HAP-1 (cell line): ENCODE data around the gene DKC1.

ENCODE experiments used
- DNase-seq, 2 experiments: peaks; one replicate each; pipeline ENCODE4 v3.0.0-alpha.2; 2016 to 2020; ENCODE audit warnings: low spot score in 2 of 2
- H3K27me3 ChIP-seq: fragments of 250-450 bp; sonication (Bioruptor Pico); 2 replicates; pipeline ENCODE4 v1.5.1; 2020; ENCODE audit warnings: low read depth, mild to moderate bottlenecking, moderate library complexity
- H3K36me3 ChIP-seq: fragments of 250-450 bp; sonication (Bioruptor Pico); replicated peaks from 2 replicates; pipeline ENCODE4 v1.5.1; 2020; ENCODE audit warnings: mild to moderate bottlenecking
- H3K4me1 ChIP-seq: fragments of 250-450 bp; sonication (Bioruptor Pico); 2 replicates; pipeline ENCODE4 v1.5.1; 2020; ENCODE audit warnings: mild to moderate bottlenecking
- H3K4me3 ChIP-seq: fragments of 250-450 bp; sonication (Bioruptor Pico); 2 replicates; pipeline ENCODE4 v1.5.1; 2020; ENCODE audit warnings: mild to moderate bottlenecking, moderate library complexity
- H3K9me3 ChIP-seq: fragments of 250-450 bp; sonication (Bioruptor Pico); 2 replicates; pipeline ENCODE4 v1.5.1; 2020; ENCODE audit warnings: mild to moderate bottlenecking, moderate library complexity
- in situ Hi-C: fragments of 300-500 bp; cut with MboI; formaldehyde crosslinking; loops from 3 replicates; pipeline ENCODE4 v1.14.3; 2020; ENCODE audit warnings: low sequenced_read_pairs, inconsistent platforms, mixed read lengths

Gene DKC1

GRCh38 chrX:154762537-154763296 lies at the start of gene DKC1:
TSS of gene DKC1 (plus strand) at chrX:154762864. CDS start at chrX:154762966, 102 bp downstream.
- H3K36me3 ChIP-seq = peaks cover 33% of the 10 kb centered on the region
- H3K27me3 ChIP-seq = no peaks in the 10 kb centered on the region
- DNase-seq = peak; percentile 96 to 99
- H3K4me1 ChIP-seq = peaks cover 11% of the 10 kb centered on the region
- in situ Hi-C loops = loop anchor here (25.0 kb wide), 2 partner anchors 300 to 375 kb away; partner anchors contain the start of genes BRCC3, CMC4, EMD and MTCP1
- H3K9me3 ChIP-seq = no peaks in the 10 kb centered on the region
- H3K4me3 ChIP-seq = peak within 1 kb of the TSS; percentile 92

- Histone ChIP-seq H3K4me3 (no peak overlapping the region), H3K36me3 (no peaks in the 10 kb centered on the region), H3K4me1 (no peaks in the 10 kb centered on the region), H3K27me3 (no peaks in the 10 kb centered on the region), H3K9me3 (no peaks in the 10 kb centered on the region)
- in situ Hi-C loops = no loop called here
- peak; percentile 55 to 71 for DNase-seq
Measured at GRCh38 chrX:154714925-154715324, 47.7 kb upstream of the DKC1 start.

GRCh38 chrX:154715825-154716224 lies 46.8 kb upstream of the DKC1 start:
- Histone ChIP-seq H3K4me3 (no peak overlapping the region), H3K27me3 (no peaks in the 10 kb centered on the region), H3K4me1 (no peaks in the 10 kb centered on the region), H3K9me3 (no peaks in the 10 kb centered on the region; the same call in 1 of the 2 replicates), H3K36me3 (no peaks in the 10 kb centered on the region)
- in situ Hi-C loops = no loop called here
- no peak for DNase-seq

GRCh38 chrX:154717824-154718223 lies 44.8 kb upstream of the DKC1 start:
- H3K9me3 ChIP-seq = no peaks in the 10 kb centered on the region; the same call in 1 of the 2 replicates
- in situ Hi-C loops = no loop called here
- H3K27me3 ChIP-seq = no peaks in the 10 kb centered on the region
- H3K4me3 ChIP-seq = no peak overlapping the region
- no peaks in the 10 kb centered on the region for H3K36me3 ChIP-seq
- peak; percentile 9 to 37 for DNase-seq
- H3K4me1 ChIP-seq = no peaks in the 10 kb centered on the region

GRCh38 chrX:154718616-154719015 lies 44.0 kb upstream of the DKC1 start:
- in situ Hi-C loops = no loop called here
- DNase-seq = no peak
- no peak overlapping the region for H3K4me3 ChIP-seq

GRCh38 chrX:154719132-154719675 lies 43.5 kb upstream of the DKC1 start:
- Histone ChIP-seq H3K4me1 (no peaks in the 10 kb centered on the region), H3K36me3 (no peaks in the 10 kb centered on the region), H3K4me3 (no peak overlapping the region), H3K27me3 (no peaks in the 10 kb centered on the region), H3K9me3 (no peaks in the 10 kb centered on the region; the same call in 1 of the 2 replicates)
- no peak for DNase-seq
- in situ Hi-C loops = no loop called here

More at GRCh38 chrX:154718616-154719015, 44.0 kb upstream of the DKC1 start:
- H3K36me3 ChIP-seq = no peaks in the 10 kb centered on the region
- H3K27me3 ChIP-seq = no peaks in the 10 kb centered on the region
- H3K4me1 ChIP-seq = no peaks in the 10 kb centered on the region
- H3K9me3 ChIP-seq = no peaks in the 10 kb centered on the region; the same call in 1 of the 2 replicates

- no peaks in the 10 kb centered on the region for H3K27me3 ChIP-seq
- no peak overlapping the region for H3K4me3 ChIP-seq
- H3K4me1 ChIP-seq = no peaks in the 10 kb centered on the region
- in situ Hi-C loops = no loop called here
- H3K36me3 ChIP-seq = no peaks in the 10 kb centered on the region
- no peaks in the 10 kb centered on the region; the same call in 1 of the 2 replicates for H3K9me3 ChIP-seq
- no peak for DNase-seq
Measured at GRCh38 chrX:154720067-154720466, 42.6 kb upstream of the DKC1 start.

GRCh38 chrX:154721155-154721554 lies 41.5 kb upstream of the DKC1 start:
- H3K4me1 ChIP-seq = no peaks in the 10 kb centered on the region
- H3K9me3 ChIP-seq = no peaks in the 10 kb centered on the region; the same call in 1 of the 2 replicates
- in situ Hi-C loops = no loop called here
- DNase-seq = no peak
- no peaks in the 10 kb centered on the region for H3K27me3 ChIP-seq
- H3K4me3 ChIP-seq = no peak overlapping the region
- no peaks in the 10 kb centered on the region for H3K36me3 ChIP-seq

GRCh38 chrX:154724993-154725756 lies 37.5 kb upstream of the DKC1 start:
- no peaks in the 10 kb centered on the region for H3K36me3 ChIP-seq
- no peaks in the 10 kb centered on the region for H3K4me1 ChIP-seq
- H3K27me3 ChIP-seq = no peaks in the 10 kb centered on the region
- no peak overlapping the region for H3K4me3 ChIP-seq
- in situ Hi-C loops = loop anchor here (25.0 kb wide), 1 partner anchor 138 kb away; the partner anchor contains the start of gene CTAG1A
- no peak for DNase-seq
- H3K9me3 ChIP-seq = no peaks in the 10 kb centered on the region; the same call in 1 of the 2 replicates

GRCh38 chrX:154727418-154727817 lies 35.2 kb upstream of the DKC1 start:
- no peak overlapping the region for H3K4me3 ChIP-seq
- H3K9me3 ChIP-seq = no peaks in the 10 kb centered on the region
- in situ Hi-C loops = loop anchor here (25.0 kb wide), 1 partner anchor 140 kb away; the partner anchor contains the start of gene CTAG1A
- H3K36me3 ChIP-seq = no peaks in the 10 kb centered on the region
- no peaks in the 10 kb centered on the region for H3K27me3 ChIP-seq
- no peak for DNase-seq
- no peaks in the 10 kb centered on the region for H3K4me1 ChIP-seq

- in situ Hi-C loops = loop anchor here (25.0 kb wide), 1 partner anchor 141 kb away; the partner anchor contains the start of gene CTAG1A
- Histone ChIP-seq H3K9me3 (no peaks in the 10 kb centered on the region), H3K27me3 (no peaks in the 10 kb centered on the region), H3K36me3 (no peaks in the 10 kb centered on the region), H3K4me3 (no peak overlapping the region), H3K4me1 (peaks cover 2% of the 10 kb centered on the region)
- DNase-seq = no peak
Measured at GRCh38 chrX:154727871-154728270, 34.8 kb upstream of the DKC1 start.

GRCh38 chrX:154728431-154729190 lies 34.1 kb upstream of the DKC1 start:
- H3K36me3 ChIP-seq = no peaks in the 10 kb centered on the region

GRCh38 chrX:154729439-154729838 lies 33.2 kb upstream of the DKC1 start:
- Histone ChIP-seq H3K4me1 (peaks cover 8% of the 10 kb centered on the region), H3K27me3 (no peaks in the 10 kb centered on the region), H3K4me3 (no peak overlapping the region), H3K9me3 (no peaks in the 10 kb centered on the region), H3K36me3 (no peaks in the 10 kb centered on the region)
- in situ Hi-C loops = loop anchor here (25.0 kb wide), 1 partner anchor 142 kb away; the partner anchor contains the start of gene CTAG1A
- DNase-seq = no peak

More at GRCh38 chrX:154728431-154729190, 34.1 kb upstream of the DKC1 start:
- DNase-seq = no peak
- in situ Hi-C loops = loop anchor here (25.0 kb wide), 1 partner anchor 141 kb away; the partner anchor contains the start of gene CTAG1A
- Histone ChIP-seq H3K4me1 (peaks cover 8% of the 10 kb centered on the region), H3K9me3 (no peaks in the 10 kb centered on the region), H3K27me3 (no peaks in the 10 kb centered on the region), H3K4me3 (no peak overlapping the region)
